Aorta (tissue), 5 donors: ENCODE data around the gene SLC46A1. TPM values are rescaled to one million over a fixed set of nuclear protein-coding genes. Genes with fewer than 3 reads are reported as not detected.

Source experiments
- ATAC-seq: fragments of 200-7000 bp; cut with Tn5 transposase; one replicate; pipeline ENCODE4 v1.9.1; 2022; ENCODE audit warnings: moderate library complexity; ENCODE audit not compliant: low FRiP score
- DNase-seq, 2 donors: peaks; one replicate each; pipeline ENCODE4 v3.0.0-alpha.2; 2020
- H3K27ac ChIP-seq, 2 donors: one replicate each; pipeline ENCODE4 v1.5.1; 2013; ENCODE audit warnings: low read length in 2 of 2, mild to moderate bottlenecking in 2 of 2, moderate library complexity in 2 of 2, control low read depth in 1 of 2, inconsistent platforms in 1 of 2, low read depth in 1 of 2
- H3K27me3 ChIP-seq, 2 donors: one replicate each; pipeline ENCODE4 v1.6.1; 2013; ENCODE audit warnings: control low read depth in 1 of 2, low read length in 1 of 2, mild to moderate bottlenecking in 1 of 2, moderate library complexity in 1 of 2; ENCODE audit not compliant: insufficient read depth in 2 of 2, control insufficient read depth in 1 of 2
- H3K36me3 ChIP-seq, 2 donors: one replicate each; pipeline ENCODE4 v1.6.1; 2013; ENCODE audit warnings: control low read depth in 1 of 2, low read length in 1 of 2, mild to moderate bottlenecking in 1 of 2; ENCODE audit not compliant: insufficient read depth in 2 of 2, control insufficient read depth in 1 of 2
- H3K4me1 ChIP-seq, 2 donors: one replicate each; pipeline ENCODE4 v1.6.1; 2013; ENCODE audit warnings: low read length in 2 of 2, control low read depth in 1 of 2, mild to moderate bottlenecking in 1 of 2, moderate library complexity in 1 of 2; ENCODE audit not compliant: insufficient read depth in 2 of 2, control insufficient read depth in 1 of 2
- H3K4me3 ChIP-seq, 2 donors: one replicate each; pipeline ENCODE4 v1.5.1; 2013; ENCODE audit warnings: low read length in 2 of 2, control low read depth in 1 of 2, mild to moderate bottlenecking in 1 of 2
- H3K9me3 ChIP-seq: one replicate; pipeline ENCODE4 v1.6.1; 2013; ENCODE audit warnings: mild to moderate bottlenecking, low read length; ENCODE audit not compliant: control insufficient read depth
- WGBS, 2 donors: extraction: QIAGEN DNeasy Blood & Tissue Kit; methylation state at CpG; one replicate each; pipeline ENCODE4 v1.1.7; 2013; 5-methylcytosine and 5-hydroxymethylcytosine counted together
- intact Hi-C, 2 donors: fragments of 100-400 bp; cut with DNase I; formaldehyde crosslinking; loops; one replicate each; pipeline versions ENCODE4 v1.14.2 to v1.15.0; 2022
- polyA plus RNA-seq, 2 donors: library from polyadenylated mRNA; stranded (reverse); fragments of 200-250 nt; gene quantifications; one replicate each; pipeline ENCODE4 v1.2.3, GENCODE V29; 2013
- total RNA-seq, 2 donors: library from RNA; stranded (reverse); fragmentation: NEBNext Ultra II Directional; extraction: Animal tissue kit (Norgen Biotek cat#: 25700); gene quantifications; one replicate each; pipeline ENCODE4 v1.2.1, GENCODE V29; 2021
- donor health status: healthy with polysubstance abuse.
- donor health status: Bipolar disorder and iron deficiency.
- donor health status: DM: no; HTN: no; CAD: no.
- donor health status: DM: no; HTN: no; CAD: no.
- donor health status: DM: yes; HTN: yes; CAD: no.

The SLC46A1 gene
- total and polyA plus RNA-seq, 4 donors = 4.4 to 16.7 (median 8.4) TPM

GRCh38 chr17:28398280-28398981, 7.6 kb downstream of the SLC46A1 start:
- Histone ChIP-seq H3K27me3 (no peaks in the 10 kb centered on the region), H3K36me3 (peaks cover 0 to 4% of the 10 kb centered on the region in 2 donors), H3K4me3 (no peak overlapping the region), H3K4me1 (no peaks in the 10 kb centered on the region), H3K9me3 (no peaks in the 10 kb centered on the region), H3K27ac (no peak overlapping the region)
- WGBS, 2 donors = 58 to 60% methylated on average over 6 of the region's 6 CpGs
- DNase-seq (no peak), ATAC-seq (no peak)
- intact Hi-C loops = no loop called here

GRCh38 chr17:28397687-28398279, 8.2 kb downstream of the SLC46A1 start:
- ATAC-seq = no peak
- H3K4me1 ChIP-seq = no peaks in the 10 kb centered on the region
- H3K27me3 ChIP-seq = no peaks in the 10 kb centered on the region
- intact Hi-C loops = no loop called here
- peaks cover 0 to 4% of the 10 kb centered on the region in 2 donors for H3K36me3 ChIP-seq
- H3K9me3 ChIP-seq = no peaks in the 10 kb centered on the region
- no peak overlapping the region for H3K4me3 ChIP-seq
- H3K27ac ChIP-seq = no peak overlapping the region
- no peak for DNase-seq
- WGBS, 2 donors = 68 to 71% methylated on average over 7 of the region's 7 CpGs

- no peaks in the 10 kb centered on the region for H3K27me3 ChIP-seq
- DNase-seq = no peak
- ATAC-seq = no peak
- H3K9me3 ChIP-seq = no peaks in the 10 kb centered on the region
- peaks cover 0 to 4% of the 10 kb centered on the region in 2 donors for H3K36me3 ChIP-seq
- intact Hi-C loops = no loop called here
- no peak overlapping the region for H3K4me3 ChIP-seq
- H3K4me1 ChIP-seq = no peaks in the 10 kb centered on the region
- 91 to 93% methylated on average over 3 of the region's 3 CpGs for WGBS, 2 donors
- no peak overlapping the region for H3K27ac ChIP-seq
Observed at GRCh38 chr17:28397275-28397674, 8.7 kb downstream of the SLC46A1 start.

- 81 to 84% methylated on average over 6 of the region's 6 CpGs for WGBS, 2 donors
- no peak for ATAC-seq
- no peaks in the 10 kb centered on the region for H3K4me1 ChIP-seq
- DNase-seq = no peak
- H3K4me3 ChIP-seq = no peak overlapping the region
- H3K27me3 ChIP-seq = no peaks in the 10 kb centered on the region
- H3K9me3 ChIP-seq = no peaks in the 10 kb centered on the region
- intact Hi-C loops = no loop called here
- H3K27ac ChIP-seq = no peak overlapping the region
- H3K36me3 ChIP-seq = peaks cover 0 to 4% of the 10 kb centered on the region in 2 donors
Observed at GRCh38 chr17:28396635-28397239, 9.3 kb downstream of the SLC46A1 start.

GRCh38 chr17:28395968-28396367, 10.0 kb downstream of the SLC46A1 start:
- H3K4me1 ChIP-seq = no peaks in the 10 kb centered on the region
- no peak for ATAC-seq
- H3K4me3 ChIP-seq = no peak overlapping the region
- DNase-seq = no peak
- H3K9me3 ChIP-seq = no peaks in the 10 kb centered on the region
- H3K27ac ChIP-seq = no peak overlapping the region
- H3K27me3 ChIP-seq = no peaks in the 10 kb centered on the region
- WGBS, 2 donors = 81 to 84% methylated on average over 6 of the region's 6 CpGs
- peaks cover 0 to 4% of the 10 kb centered on the region in 2 donors for H3K36me3 ChIP-seq
- intact Hi-C loops = no loop called here

- intact Hi-C loops = no loop called here
- Histone ChIP-seq H3K36me3 (peaks cover 0 to 4% of the 10 kb centered on the region in 2 donors), H3K4me3 (no peak overlapping the region), H3K9me3 (no peaks in the 10 kb centered on the region), H3K4me1 (no peaks in the 10 kb centered on the region), H3K27me3 (no peaks in the 10 kb centered on the region), H3K27ac (no peak overlapping the region)
- no peak for ATAC-seq
- 44 to 68% methylated on average over 2 of the region's 2 CpGs for WGBS, 2 donors
- DNase-seq = no peak
Observed at GRCh38 chr17:28395426-28395825, 10.6 kb downstream of the SLC46A1 start.

- 66 to 74% methylated on average over 7 of the region's 7 CpGs for WGBS, 2 donors
- no peaks in the 10 kb centered on the region for H3K27me3 ChIP-seq
- H3K9me3 ChIP-seq = no peaks in the 10 kb centered on the region
- H3K4me1 ChIP-seq = no peaks in the 10 kb centered on the region
- H3K36me3 ChIP-seq = peaks cover 0 to 6% of the 10 kb centered on the region in 2 donors
- no peak overlapping the region for H3K27ac ChIP-seq
- no peak for DNase-seq
- intact Hi-C loops = no loop called here
- no peak for ATAC-seq
- no peak overlapping the region for H3K4me3 ChIP-seq
Observed at GRCh38 chr17:28394337-28395116, 11.5 kb downstream of the SLC46A1 start.

- Histone ChIP-seq H3K27me3 (no peaks in the 10 kb centered on the region), H3K9me3 (no peaks in the 10 kb centered on the region), H3K4me1 (no peaks in the 10 kb centered on the region), H3K36me3 (peaks cover 0 to 6% of the 10 kb centered on the region in 2 donors), H3K4me3 (no peak overlapping the region), H3K27ac (no peak overlapping the region)
- ATAC-seq (no peak), DNase-seq (no peak)
- intact Hi-C loops = no loop called here
- 71 to 72% methylated on average over 10 of the region's 10 CpGs for WGBS, 2 donors
Observed at GRCh38 chr17:28392491-28392890, 13.5 kb downstream of the SLC46A1 start.
